Osteoblast (primary cell): Measurements from ENCODE around the gene PRODH2. TPM values are rescaled to one million over a fixed set of nuclear protein-coding genes. Genes with fewer than 3 reads are reported as not detected.

Experiments
- DNase-seq: peaks from one replicate; pipeline ENCODE4 v3.0.0; 2011; ENCODE audit warnings: low spot score, mixed read lengths; ENCODE audit not compliant: insufficient read length; ENCODE audit errors: missing footprints
- H2AFZ ChIP-seq: 2 replicates; pipeline ENCODE4 v1.6.0; 2011; ENCODE audit warnings: mild to moderate bottlenecking, low read length
- H3K27ac ChIP-seq: 2 replicates; pipeline ENCODE4 v1.5.1; 2011; ENCODE audit warnings: mild to moderate bottlenecking, low read depth, low read length, moderate library complexity
- H3K27me3 ChIP-seq: 2 replicates; pipeline ENCODE4 v1.6.0; 2012; ENCODE audit warnings: mild to moderate bottlenecking, control low read depth, inconsistent platforms, low read length, moderate library complexity; ENCODE audit not compliant: insufficient read depth
- H3K36me3 ChIP-seq: 2 replicates; pipeline ENCODE4 v1.5.1; 2011; ENCODE audit warnings: mild to moderate bottlenecking, low read length, control low read depth, moderate library complexity; ENCODE audit not compliant: insufficient read depth
- H3K4me1 ChIP-seq: 2 replicates; pipeline ENCODE4 v1.5.1; 2011; ENCODE audit warnings: mild to moderate bottlenecking, low read length, control low read depth, moderate library complexity; ENCODE audit not compliant: insufficient read depth
- H3K4me2 ChIP-seq: 2 replicates; pipeline ENCODE4 v1.6.0; 2011; ENCODE audit warnings: mild to moderate bottlenecking, low read length; ENCODE audit not compliant: insufficient read depth
- H3K4me3 ChIP-seq: fragments of 200-600 bp; sonication (generic); 3 replicates; pipeline ENCODE4 v1.5.1; 2012; ENCODE audit warnings: mild to moderate bottlenecking, low read length, inconsistent platforms; ENCODE audit not compliant: insufficient read depth
- H3K79me2 ChIP-seq: 2 replicates; pipeline ENCODE4 v1.6.0; 2012; ENCODE audit warnings: mild to moderate bottlenecking, low read length, control low read depth, inconsistent platforms; ENCODE audit not compliant: insufficient read depth
- H3K9me3 ChIP-seq: 2 replicates; pipeline ENCODE4 v1.5.1; 2011; ENCODE audit warnings: low read depth, low read length, control low read depth
- H4K20me1 ChIP-seq: 2 replicates; pipeline ENCODE4 v1.6.0; 2012; ENCODE audit warnings: mild to moderate bottlenecking, low read length, control low read depth; ENCODE audit not compliant: insufficient read depth
- CTCF ChIP-seq: IDR thresholded peaks from 2 replicates; pipeline ENCODE4 v1.5.1; 2011; ENCODE audit warnings: mild to moderate bottlenecking, low read depth, low read length, moderate library complexity; ENCODE audit errors: extremely low read depth
- total RNA-seq: library from RNA; depleted of rRNA; stranded (reverse); fragments of >200 nt; gene quantifications from 2 replicates; pipeline ENCODE4 v1.2.3, GENCODE V29; 2012

PRODH2 gene
- total RNA-seq, 1 donor: not detected

DNA sequence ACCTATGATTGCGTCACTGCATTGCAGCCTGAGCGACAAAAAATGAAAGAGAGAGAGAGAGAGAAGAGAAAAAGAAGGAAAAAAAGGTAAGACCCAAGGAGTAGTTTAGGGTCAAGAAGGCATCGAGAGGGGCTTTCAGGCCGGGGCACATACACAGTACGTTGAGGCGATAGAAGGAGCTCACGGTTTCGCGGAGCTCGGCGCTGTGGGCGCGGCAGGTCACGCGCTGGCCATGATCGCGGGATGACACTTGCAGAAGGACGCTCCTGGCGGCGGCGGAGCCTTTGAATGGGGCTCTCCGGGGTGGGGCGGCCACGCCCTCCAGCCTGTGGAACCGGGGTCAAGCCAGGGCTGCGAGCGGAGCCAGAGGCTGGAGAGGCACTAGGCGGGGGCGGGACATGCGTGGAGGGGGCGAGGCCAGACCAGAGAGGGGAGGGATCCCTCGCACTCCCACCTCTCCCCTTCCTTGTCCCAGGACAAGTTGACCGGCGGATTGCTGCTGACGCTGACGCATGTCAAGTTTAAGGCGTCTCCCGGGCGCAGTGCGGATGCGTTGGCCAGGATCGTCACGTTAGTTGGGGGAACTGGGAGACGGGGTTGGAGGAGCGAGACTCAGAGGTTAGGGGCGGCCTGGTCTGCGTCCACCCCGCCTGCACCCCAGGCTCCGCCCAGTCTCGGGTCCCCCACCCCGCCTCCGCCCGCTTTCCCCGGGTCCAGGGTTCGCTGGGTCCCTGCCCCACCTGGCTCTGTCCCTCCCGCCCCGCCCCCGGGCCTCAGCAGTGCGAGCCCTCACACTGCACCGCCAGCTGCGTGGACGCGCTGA lies 32.8 kb upstream of the PRODH2 start:
- no peak overlapping the region for H3K27ac ChIP-seq
- no peaks in the 10 kb centered on the region for H3K79me2 ChIP-seq
- H2AFZ ChIP-seq: no peak overlapping the region
- no peaks in the 10 kb centered on the region for H3K36me3 ChIP-seq
- H4K20me1 ChIP-seq: no peaks in the 10 kb centered on the region
- no peaks in the 10 kb centered on the region for H3K4me1 ChIP-seq
- no peaks in the 10 kb centered on the region for H3K9me3 ChIP-seq
- H3K4me3 ChIP-seq: no peak overlapping the region
- H3K27me3 ChIP-seq: peaks cover 37% of the 10 kb centered on the region
- peak; percentile 90 for DNase-seq
- TF ChIP-seq CTCF: no peak
- H3K4me2 ChIP-seq: no peak overlapping the region

- Histone ChIP-seq H3K79me2 (no peaks in the 10 kb centered on the region), H3K4me3 (no peak overlapping the region), H3K4me2 (no peak overlapping the region), H3K27ac (no peak overlapping the region), H3K27me3 (peaks cover 37% of the 10 kb centered on the region), H3K4me1 (no peaks in the 10 kb centered on the region), H2AFZ (no peak overlapping the region), H3K9me3 (no peaks in the 10 kb centered on the region), H3K36me3 (no peaks in the 10 kb centered on the region), H4K20me1 (no peaks in the 10 kb centered on the region)
- no peak for TF ChIP-seq CTCF
- DNase-seq: peak; percentile 71
These were observed 32.0 kb upstream of the PRODH2 start for GRCh38 chr19:35844482-35845214.

DNA sequence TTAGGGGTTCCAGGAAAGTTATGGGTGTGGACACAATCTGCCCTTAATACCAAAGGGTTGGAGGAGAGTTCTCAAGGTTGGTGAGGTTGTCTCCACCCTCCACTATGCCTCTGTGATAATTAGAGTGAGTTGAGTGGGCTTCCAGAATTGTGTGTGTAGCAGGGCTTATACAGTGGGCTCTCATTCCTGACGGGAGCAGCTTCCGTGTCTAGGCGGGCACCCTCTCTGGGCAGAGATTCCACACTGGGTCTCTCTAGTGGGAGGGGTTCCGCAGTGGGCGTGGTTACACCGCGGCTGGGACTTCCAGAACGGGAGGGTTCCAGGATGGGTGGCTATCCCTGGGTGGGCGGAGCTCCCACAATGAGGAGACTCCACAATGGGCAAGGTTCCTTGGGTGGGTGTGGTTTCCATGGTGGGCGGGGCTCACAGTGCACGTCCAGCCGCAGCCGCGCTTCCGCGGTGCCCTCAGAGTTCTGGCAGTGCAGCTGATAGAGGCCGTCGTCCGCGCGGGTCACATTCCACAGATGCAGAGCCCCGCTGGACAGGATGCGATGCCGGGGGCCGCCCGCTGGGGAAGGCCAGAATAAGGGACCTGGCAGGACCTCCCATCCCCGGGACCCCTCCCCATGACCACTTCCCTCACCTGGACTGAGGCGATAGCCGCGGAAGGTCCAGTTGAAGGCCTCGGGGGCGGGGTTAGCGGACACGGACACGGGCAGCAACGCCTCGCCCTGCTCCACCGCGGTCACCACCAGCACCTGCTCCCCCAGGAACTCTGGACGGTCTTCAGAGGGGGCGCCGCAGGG lies 31.2 kb upstream of the PRODH2 start:
- H3K36me3 ChIP-seq: no peaks in the 10 kb centered on the region
- no peak overlapping the region for H2AFZ ChIP-seq
- H3K9me3 ChIP-seq: peaks cover 6% of the 10 kb centered on the region
- H3K27me3 ChIP-seq: peaks cover 37% of the 10 kb centered on the region
- no peak for TF ChIP-seq CTCF
- DNase-seq: peak; percentile 61
- no peak overlapping the region for H3K27ac ChIP-seq
- H4K20me1 ChIP-seq: no peaks in the 10 kb centered on the region
- H3K4me1 ChIP-seq: no peaks in the 10 kb centered on the region
- no peak overlapping the region for H3K4me2 ChIP-seq
- H3K4me3 ChIP-seq: no peak overlapping the region
- no peaks in the 10 kb centered on the region for H3K79me2 ChIP-seq
